Stromal cell of bone marrow (primary cell): ENCODE data around the gene CCDC78.

Experiments used
- DNase-seq: peaks from one replicate; pipeline ENCODE4 v3.0.0-alpha.2; 2012; ENCODE audit warnings: low read depth

Gene CCDC78

GRCh38 chr16:736936-737481 lies 10.8 kb upstream of the CCDC78 start:
- DNase-seq = no peak

GRCh38 chr16:735982-736453 lies 9.8 kb upstream of the CCDC78 start:
- DNase-seq = no peak

GRCh38 chr16:734981-735881 lies 9.0 kb upstream of the CCDC78 start:
- no peak for DNase-seq

- no peak for DNase-seq
These were observed 8.2 kb upstream of the CCDC78 start for GRCh38 chr16:734208-734980.

- DNase-seq = no peak
These were observed 7.4 kb upstream of the CCDC78 start for GRCh38 chr16:733382-734207.

- no peak for DNase-seq
These were observed 6.7 kb upstream of the CCDC78 start for GRCh38 chr16:732936-733335.

- no peak for DNase-seq
These were observed 6.1 kb upstream of the CCDC78 start for GRCh38 chr16:732332-732731.

- no peak for DNase-seq
These were observed 4.6 kb upstream of the CCDC78 start for GRCh38 chr16:730666-731509.

- no peak for DNase-seq
These were observed 3.8 kb upstream of the CCDC78 start for GRCh38 chr16:729768-730665.

GRCh38 chr16:728890-729744 lies 2.9 kb upstream of the CCDC78 start:
- DNase-seq = no peak

- no peak for DNase-seq
These were observed 2.1 kb upstream of the CCDC78 start for GRCh38 chr16:728131-728889.

- DNase-seq = no peak
These were observed 1.2 kb upstream of the CCDC78 start for GRCh38 chr16:727291-727977.

GRCh38 chr16:726188-726437 lies 130 bp downstream of the CCDC78 start:
- no peak for DNase-seq

- DNase-seq = no peak
These were observed 618 bp downstream of the CCDC78 start for GRCh38 chr16:725463-726187.

GRCh38 chr16:725041-725376 lies 1.2 kb downstream of the CCDC78 start:
- no peak for DNase-seq

GRCh38 chr16:724188-725040 lies 1.8 kb downstream of the CCDC78 start:
- no peak for DNase-seq
